ENCODE measurements around the gene C1orf226.

The C1orf226 gene

DNA sequence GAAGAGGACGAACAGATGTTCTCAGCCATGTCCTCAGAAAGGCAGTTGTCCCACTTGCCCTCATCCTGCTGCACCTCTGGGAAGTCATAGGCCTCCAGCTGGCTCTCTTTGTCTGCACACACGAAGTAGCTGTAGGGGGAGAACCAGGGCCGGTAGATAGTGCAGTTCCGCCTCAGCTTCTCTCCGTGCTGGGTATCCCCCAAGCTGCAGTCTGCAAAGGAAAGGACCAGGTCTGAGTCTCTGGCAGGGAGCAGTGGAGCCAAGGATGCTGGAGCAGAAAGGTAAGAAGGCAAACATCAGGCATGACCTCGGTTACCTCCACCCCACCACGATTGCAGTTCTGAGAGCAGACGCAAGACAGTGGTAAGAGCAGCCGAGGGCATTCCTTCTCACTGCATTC is 7.1 kb upstream of the C1orf226 start:
- Histone ChIP-seq H2AFZ (ENCODE audit: low read depth, low read length) (no peak overlapping the region), H3K4me2 (ENCODE audit: insufficient read depth, low read length) (no peak overlapping the region), H3K27me3 (ENCODE audit: insufficient read depth, low read length, poor library complexity) (peaks cover 12% of the 10 kb centered on the region), H3K79me2 (ENCODE audit: insufficient read depth, low read length) (no peaks in the 10 kb centered on the region), H3K4me3 (ENCODE audit: low read depth in 1 of 2, low read length in 2 of 2) (no peak overlapping the region), H3K27ac (ENCODE audit: low read length) (no peak overlapping the region), H3K4me1 (ENCODE audit: insufficient read depth, low read length) (no peaks in the 10 kb centered on the region), H3K9me3 (ENCODE audit: insufficient read depth, low read length, severe bottlenecking) (no peaks in the 10 kb centered on the region), H3K36me3 (ENCODE audit: insufficient read depth, low read length) (no peaks in the 10 kb centered on the region), H4K20me1 (ENCODE audit: insufficient read depth, low read length) (no peaks in the 10 kb centered on the region), H3K9ac (ENCODE audit: low read depth, low read length) (no peak overlapping the region)
- DNase-seq (no peak), ATAC-seq (ENCODE audit: insufficient read depth, low read depth) (no peak)
- no peak for TF ChIP-seq EZH2 (IDR thresholded peaks at IDR 0.05; ENCODE audit: borderline replicate concordance, low read depth, low read length, severe bottlenecking)
- TF ChIP-seq, protein P1, sequence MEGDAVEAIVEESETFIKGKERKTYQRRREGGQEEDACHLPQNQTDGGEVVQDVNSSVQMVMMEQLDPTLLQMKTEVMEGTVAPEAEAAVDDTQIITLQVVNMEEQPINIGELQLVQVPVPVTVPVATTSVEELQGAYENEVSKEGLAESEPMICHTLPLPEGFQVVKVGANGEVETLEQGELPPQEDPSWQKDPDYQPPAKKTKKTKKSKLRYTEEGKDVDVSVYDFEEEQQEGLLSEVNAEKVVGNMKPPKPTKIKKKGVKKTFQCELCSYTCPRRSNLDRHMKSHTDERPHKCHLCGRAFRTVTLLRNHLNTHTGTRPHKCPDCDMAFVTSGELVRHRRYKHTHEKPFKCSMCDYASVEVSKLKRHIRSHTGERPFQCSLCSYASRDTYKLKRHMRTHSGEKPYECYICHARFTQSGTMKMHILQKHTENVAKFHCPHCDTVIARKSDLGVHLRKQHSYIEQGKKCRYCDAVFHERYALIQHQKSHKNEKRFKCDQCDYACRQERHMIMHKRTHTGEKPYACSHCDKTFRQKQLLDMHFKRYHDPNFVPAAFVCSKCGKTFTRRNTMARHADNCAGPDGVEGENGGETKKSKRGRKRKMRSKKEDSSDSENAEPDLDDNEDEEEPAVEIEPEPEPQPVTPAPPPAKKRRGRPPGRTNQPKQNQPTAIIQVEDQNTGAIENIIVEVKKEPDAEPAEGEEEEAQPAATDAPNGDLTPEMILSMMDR (IDR thresholded peaks at IDR 0.05; ENCODE audit: borderline replicate concordance, extremely low read depth, low read length, poor library complexity, severe bottlenecking), result no peak

DNA sequence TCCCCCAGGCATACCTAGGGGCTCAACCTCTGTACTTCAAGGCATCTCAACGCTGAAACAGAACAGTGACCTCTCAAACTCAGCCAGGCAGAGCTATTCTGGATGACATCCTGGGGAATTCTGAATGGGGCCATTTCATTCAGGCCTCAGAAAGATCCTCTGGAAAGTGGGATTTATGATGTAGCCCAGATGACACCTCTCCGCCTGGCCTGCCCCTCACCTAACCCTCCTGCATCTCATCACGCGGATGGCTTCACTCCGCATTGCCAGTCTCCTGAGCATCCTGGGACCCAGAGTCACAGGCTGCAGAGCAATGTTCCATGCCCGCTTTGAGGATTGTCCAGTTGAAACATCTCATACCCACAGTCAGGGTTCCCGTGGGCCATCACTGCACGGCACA is 6.1 kb upstream of the C1orf226 start:
- Histone ChIP-seq H3K4me2 (ENCODE audit: insufficient read depth, low read length) (no peak overlapping the region), H3K4me1 (ENCODE audit: insufficient read depth, low read length) (no peaks in the 10 kb centered on the region), H3K36me3 (ENCODE audit: insufficient read depth, low read length) (no peaks in the 10 kb centered on the region), H3K4me3 (ENCODE audit: low read depth in 1 of 2, low read length in 2 of 2) (no peak overlapping the region), H3K9me3 (ENCODE audit: insufficient read depth, low read length, severe bottlenecking) (no peaks in the 10 kb centered on the region), H3K27ac (ENCODE audit: low read length) (no peak overlapping the region), H3K9ac (ENCODE audit: low read depth, low read length) (no peak overlapping the region), H3K27me3 (ENCODE audit: insufficient read depth, low read length, poor library complexity) (peaks cover 12% of the 10 kb centered on the region), H4K20me1 (ENCODE audit: insufficient read depth, low read length) (no peaks in the 10 kb centered on the region), H2AFZ (ENCODE audit: low read depth, low read length) (no peak overlapping the region), H3K79me2 (ENCODE audit: insufficient read depth, low read length) (no peaks in the 10 kb centered on the region)
- no peak for DNase-seq
- no peak for ATAC-seq (ENCODE audit: insufficient read depth, low read depth)
- TF ChIP-seq, protein P1 (IDR thresholded peaks at IDR 0.05; ENCODE audit: borderline replicate concordance, extremely low read depth, low read length, poor library complexity, severe bottlenecking), result no peak
- TF ChIP-seq EZH2 (IDR thresholded peaks at IDR 0.05; ENCODE audit: borderline replicate concordance, low read depth, low read length, severe bottlenecking), result no peak

DNA sequence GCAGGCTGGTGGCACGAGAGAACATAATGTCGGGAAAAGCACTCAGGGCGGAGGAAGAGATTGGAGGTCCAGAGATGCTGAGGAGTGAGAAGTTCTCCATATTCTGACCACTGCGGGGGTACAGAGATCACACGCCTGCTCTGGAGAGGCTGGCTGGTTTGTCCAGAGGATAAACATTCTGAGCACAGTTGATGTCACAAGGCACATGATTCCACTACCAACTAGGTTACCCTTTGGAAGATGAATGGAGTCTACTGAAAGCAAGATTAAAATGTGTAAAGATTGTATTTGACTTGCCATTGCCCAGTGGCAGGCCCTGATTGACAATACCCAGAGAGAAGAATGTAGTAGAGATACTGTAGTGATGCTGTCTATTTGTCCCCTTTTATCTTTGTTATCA is 4.8 kb upstream of the C1orf226 start, which contains the start of gene SPATA46:
Gene SPATA46 (minus strand): TSS at position 164 of the 400 bp plus-strand sequence. CDS start 64 bp downstream, at position 100.
- ATAC-seq (ENCODE audit: insufficient read depth, low read depth), result no peak
- Histone ChIP-seq H3K4me2 (ENCODE audit: insufficient read depth, low read length) (no peak within 1 kb of the TSS), H3K4me1 (ENCODE audit: insufficient read depth, low read length) (no peaks in the 10 kb centered on the region)

More for the DNA sequence above, 4.8 kb upstream of the C1orf226 start, which contains the start of gene SPATA46:
- TF ChIP-seq, protein P1 (IDR thresholded peaks at IDR 0.05; ENCODE audit: borderline replicate concordance, extremely low read depth, low read length, poor library complexity, severe bottlenecking), result no peak
- TF ChIP-seq EZH2 (IDR thresholded peaks at IDR 0.05; ENCODE audit: borderline replicate concordance, low read depth, low read length, severe bottlenecking), result no peak
- no peaks in the 10 kb centered on the region for H3K79me2 ChIP-seq (ENCODE audit: insufficient read depth, low read length)
- H3K27me3 ChIP-seq (ENCODE audit: insufficient read depth, low read length, poor library complexity), result peaks cover 12% of the 10 kb centered on the region
- H4K20me1 ChIP-seq (ENCODE audit: insufficient read depth, low read length), result no peaks in the 10 kb centered on the region
- H3K27ac ChIP-seq (ENCODE audit: low read length), result no peak within 1 kb of the TSS
- H3K4me3 ChIP-seq (ENCODE audit: low read depth in 1 of 2, low read length in 2 of 2), result no peak within 1 kb of the TSS
- no peak within 1 kb of the TSS for H3K9ac ChIP-seq (ENCODE audit: low read depth, low read length)
- H3K9me3 ChIP-seq (ENCODE audit: insufficient read depth, low read length, severe bottlenecking), result no peaks in the 10 kb centered on the region
- no peaks in the 10 kb centered on the region for H3K36me3 ChIP-seq (ENCODE audit: insufficient read depth, low read length)
- H2AFZ ChIP-seq (ENCODE audit: low read depth, low read length), result no peak within 1 kb of the TSS
- DNase-seq, result no peak
